ENCODE measurements around the gene ACTN1.

The ACTN1 gene

DNA sequence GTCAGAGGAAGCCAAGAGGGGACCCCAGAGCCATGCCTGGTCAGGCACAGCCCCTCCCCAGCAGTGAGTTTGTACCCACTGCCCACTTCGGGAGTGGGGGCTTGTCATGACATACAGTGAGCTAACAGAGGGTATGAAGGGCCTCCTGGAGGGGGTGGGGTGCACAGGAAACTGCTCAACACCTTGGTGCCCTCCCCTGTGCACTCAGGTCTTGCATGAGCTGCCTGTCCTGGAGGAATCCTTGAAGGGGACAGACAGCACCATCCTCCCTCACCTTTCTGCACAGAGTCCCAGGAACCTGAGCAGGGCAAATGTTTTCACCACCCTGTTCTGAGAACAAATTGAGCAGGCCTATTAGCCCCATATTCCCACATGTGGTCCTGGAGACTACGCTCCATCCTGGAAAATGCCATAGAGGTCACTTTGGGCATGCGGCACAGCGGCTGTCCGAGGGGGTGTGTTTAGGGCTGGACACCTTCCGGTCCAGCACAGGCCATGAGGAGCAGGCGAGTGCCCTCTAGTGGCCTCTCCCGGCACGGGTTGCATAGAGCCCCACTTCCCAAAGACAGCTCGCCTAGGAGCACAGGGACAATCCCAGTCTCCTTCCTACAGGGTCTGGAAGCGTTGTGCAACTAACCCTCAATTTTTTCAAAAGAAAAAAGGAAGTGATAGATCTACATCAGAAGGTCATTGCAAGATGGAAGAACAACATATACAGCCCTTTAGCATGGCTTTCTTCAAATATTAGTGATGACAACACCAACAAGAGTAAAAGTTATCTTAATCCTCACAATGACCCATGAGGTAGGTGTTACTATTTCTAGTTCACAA, 154.4 kb downstream of the ACTN1 start:
- Mint-ChIP-seq H3K27ac (peak overlapping the region; percentile 77), H3K4me3 (no peak overlapping the region), H3K4me1 (peaks cover 58% of the 10 kb centered on the region), H3K9me3 (no peaks in the 10 kb centered on the region), H3K27me3 (no peaks in the 10 kb centered on the region), H3K36me3 (no peaks in the 10 kb centered on the region)
- peak; percentile 41 for ATAC-seq

DNA sequence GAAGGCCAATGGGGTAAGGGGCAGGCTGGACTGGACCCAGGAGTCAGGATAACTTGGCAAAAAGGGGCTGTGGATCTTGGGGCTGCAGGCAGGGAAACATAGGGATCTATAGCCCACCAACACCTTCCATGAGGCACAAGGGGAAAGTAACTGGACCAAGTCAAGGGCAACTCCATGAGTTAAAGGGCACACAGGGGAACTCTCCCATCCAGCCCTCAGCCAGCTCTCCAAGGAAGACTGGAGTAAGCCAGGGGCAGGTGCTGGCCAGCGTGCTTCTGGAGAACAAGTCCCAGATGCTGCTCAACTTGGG, 154.9 kb downstream of the ACTN1 start:
- Mint-ChIP-seq H3K27me3 (no peaks in the 10 kb centered on the region), H3K27ac (peak overlapping the region; percentile 77), H3K4me1 (peaks cover 63% of the 10 kb centered on the region), H3K4me3 (no peak overlapping the region), H3K9me3 (no peaks in the 10 kb centered on the region), H3K36me3 (no peaks in the 10 kb centered on the region)
- no peak for ATAC-seq

All from stimulated activated memory B cell treated with anti-CD40 and anti-IgM and Interleukin-4, amounts not matched to agents 10 μg/mL and 1 μg/mL and 100 μg/mL, for 72 hours (primary cell).